SK-N-SH (cell line): Measurements from ENCODE around the gene DICER1.

Experiments used
- EP300 ChIP-seq, 2 experiments: IDR thresholded peaks; 2 replicates each; pipeline versions ENCODE4 v1.4.0 to v1.6.1; 2012; ENCODE audit warnings: borderline replicate concordance in 1 of 2, low read depth in 1 of 2, low read length in 1 of 2
- SIN3A ChIP-seq: IDR thresholded peaks from 2 replicates; pipeline ENCODE4 v1.6.1; 2012; ENCODE audit warnings: low read depth, mild to moderate bottlenecking, low read length, moderate library complexity, borderline replicate concordance
- TF ChIP-seq, protein P1 (sequence below): IDR thresholded peaks from 2 replicates; pipeline ENCODE4 v1.4.0; 2012; ENCODE audit warnings: low read depth

DNA sequence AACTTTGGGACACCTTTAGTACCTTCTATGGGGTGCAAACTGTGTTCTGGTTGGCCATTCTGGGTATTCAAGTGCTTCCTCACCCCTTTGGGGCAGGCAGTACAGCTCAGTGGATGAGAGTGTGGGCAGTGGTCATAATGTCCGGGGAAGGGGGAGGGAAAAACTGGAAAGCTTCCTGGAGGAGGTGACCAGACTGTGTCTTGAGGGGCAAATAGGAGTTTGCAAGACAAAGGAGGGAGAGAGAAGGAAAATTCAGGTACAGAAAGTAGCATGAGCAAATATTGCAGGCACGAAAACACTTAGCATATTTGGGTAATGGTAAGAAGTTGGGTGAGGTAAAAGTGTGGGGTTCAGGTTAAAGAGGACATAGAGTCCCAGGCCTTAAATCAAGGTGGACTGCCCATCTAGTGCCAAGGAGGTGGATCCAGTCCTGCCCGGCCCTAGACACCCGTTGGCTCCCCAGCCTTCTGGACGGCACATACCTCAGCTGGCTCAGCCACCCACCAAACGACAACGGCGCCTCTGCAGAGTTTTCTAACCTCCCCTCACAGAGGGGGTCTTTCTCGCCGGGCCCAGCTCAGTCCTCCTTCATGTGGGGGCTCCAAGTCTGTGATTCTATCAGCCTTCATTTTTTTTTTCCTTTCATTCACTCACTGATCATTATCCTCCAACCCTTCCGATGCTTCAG, 86.4 kb downstream of the DICER1 start:
- TF ChIP-seq, protein P1, sequence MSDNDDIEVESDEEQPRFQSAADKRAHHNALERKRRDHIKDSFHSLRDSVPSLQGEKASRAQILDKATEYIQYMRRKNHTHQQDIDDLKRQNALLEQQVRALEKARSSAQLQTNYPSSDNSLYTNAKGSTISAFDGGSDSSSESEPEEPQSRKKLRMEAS = no peak
- TF ChIP-seq SIN3A (no peak), EP300 (IDR thresholded peaks at IDR 0.05; ENCODE audit: borderline replicate concordance in 1 of 2, low read depth in 1 of 2, low read length in 1 of 2) (no peak)
